ENCODE data around the gene KLHL36. TPM values are rescaled to one million over a fixed set of nuclear protein-coding genes. Genes with fewer than 3 reads are reported as not detected.

Gene KLHL36
- total and polyA plus RNA-seq, 12 donors = 14.7 to 77.9 (median 55.3) TPM

GRCh38 chr16:84710686-84711085 is 62.4 kb downstream of the KLHL36 start:
- Histone ChIP-seq H3K4me1 (peaks cover 5 to 66% (median 33%) of the 10 kb centered on the region in 9 donors), H3K27ac (no peak overlapping the region), H3K4me3 (no peak overlapping the region), H3K9me3 (no peaks in the 10 kb centered on the region), H3K36me3 (peaks cover 0 to 7% (median 0%) of the 10 kb centered on the region in 9 donors), H3K27me3 (no peaks in the 10 kb centered on the region)
- no peak for TF ChIP-seq CTCF (IDR thresholded peaks at IDR 0.05)
- 88% methylated on average over 11 of the region's 11 CpGs for WGBS, 2 donors
- intact Hi-C loops (cut with DNase I) = no loop called here
- DNase-seq (no peak), ATAC-seq (no peak)

Other genes with a start within 250 kb of the KLHL36 start
- gene MEAK7, start 143.9 kb upstream of the KLHL36 start, total RNA-seq = 1 to 10 TPM; 3.3 to 7.6 (median 5.7) TPM
- 1 to 10 TPM; 3.2 to 3.4 TPM for gene MEAK7, start 143.9 kb upstream of the KLHL36 start, polyA plus RNA-seq
- 10 to 100 TPM in 5 of 10 donors, 1 to 10 TPM in 5; 6.4 to 72.9 (median 9.7) TPM for gene COTL1, start 30.4 kb upstream of the KLHL36 start, total RNA-seq
- 10 to 100 TPM in 1 of 2 donors, 1 to 10 TPM in 1; 8.6 to 24.0 TPM for gene COTL1, start 30.4 kb upstream of the KLHL36 start, polyA plus RNA-seq
- gene USP10, start 51.5 kb downstream of the KLHL36 start, total RNA-seq = 10 to 100 TPM; 59.5 to 82.9 (median 65.4) TPM
- gene USP10, start 51.5 kb downstream of the KLHL36 start, polyA plus RNA-seq = 10 to 100 TPM; 17.5 to 29.8 TPM
- 10 to 100 TPM in 7 of 10 donors, 1 to 10 TPM in 3; 7.9 to 48.1 (median 15.2) TPM for gene CRISPLD2, start 171.5 kb downstream of the KLHL36 start, total RNA-seq
- 10 to 100 TPM; 13.2 to 25.0 TPM for gene CRISPLD2, start 171.5 kb downstream of the KLHL36 start, polyA plus RNA-seq